ENCODE results near the gene EOLA1. TPM values are rescaled to one million over a fixed set of nuclear protein-coding genes. Genes with fewer than 3 reads are reported as not detected.
A peak's percentile ranks its signal among the peaks of the same experiment; 100 is the strongest.

EOLA1 gene
- total RNA-seq, 4 donors from 2014 or later: 11.9 to 33.6 (median 17.8) TPM

- no peaks in the 10 kb centered on the region for H3K27me3 ChIP-seq
- WGBS: 41% methylated on average over 8 of the region's 10 CpGs
- peak overlapping the region; percentile 64 to 81 (median 70) for H3K4me3 ChIP-seq
- peak overlapping the region; percentile 80 to 91 (median 91) for H3K27ac ChIP-seq (replicated peaks in 1 of 4)
- H3K4me1 ChIP-seq: peaks cover 0 to 26% (median 16%) of the 10 kb centered on the region in 4 donors
- no peak for DNase-seq (ENCODE audit: extremely low spot score)
- H3K36me3 ChIP-seq: peaks cover 8 to 27% (median 19%) of the 10 kb centered on the region in 4 donors
- TF ChIP-seq POLR2AphosphoS5 (IDR thresholded peaks at IDR 0.05) (no peak), CTCF (IDR thresholded peaks at IDR 0.05) (no peak), POLR2A (IDR thresholded peaks at IDR 0.05; ENCODE audit: low read depth) (no peak), EP300 (IDR thresholded peaks at IDR 0.05) (no peak)
- intact Hi-C loops (cut with DNase I): loop anchor here (10.0 kb wide), 1 partner anchor 1590 kb away; the partner anchor contains the start of gene FMR1
- no peaks in the 10 kb centered on the region for H3K9me3 ChIP-seq
Measured at GRCh38 chrX:149504226-149504914, 36.4 kb upstream of the EOLA1 start.

DNA sequence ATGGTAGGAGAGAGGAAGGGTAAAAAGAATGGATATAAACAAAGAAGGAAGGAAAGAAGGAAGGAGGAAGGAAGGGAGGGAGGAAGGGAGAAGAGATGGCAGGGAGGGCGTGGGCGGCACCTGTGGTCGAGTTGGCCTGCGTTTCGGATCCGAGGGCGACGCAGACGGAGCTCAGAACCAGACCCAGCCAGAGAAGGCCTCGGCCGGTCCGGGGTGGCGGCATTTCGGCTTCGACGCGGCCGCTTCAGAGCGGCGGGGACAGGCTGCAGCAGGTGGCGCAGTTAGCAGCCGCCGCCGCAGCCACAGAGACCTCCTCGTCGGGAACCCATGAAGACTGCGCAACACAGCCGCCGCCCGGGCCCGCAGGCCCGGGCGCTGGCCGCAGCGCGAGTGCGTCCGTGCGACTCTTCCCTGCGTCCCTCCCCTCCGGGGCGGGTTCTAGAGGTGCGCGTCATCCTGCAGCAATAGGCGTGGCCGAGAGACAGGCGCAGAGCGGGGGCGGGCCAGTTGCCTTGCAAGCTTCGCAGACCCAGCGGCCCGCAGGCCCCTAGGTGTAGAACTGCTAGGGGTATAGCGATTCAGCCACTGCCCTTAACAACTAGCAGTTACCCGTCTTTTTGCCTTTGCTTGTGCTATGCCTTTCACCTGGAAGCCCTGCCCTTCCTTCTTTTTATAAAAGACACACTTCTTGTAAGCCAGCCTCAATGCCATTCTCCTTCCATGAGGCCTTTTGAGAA lies 35.7 kb upstream of the EOLA1 start, which contains the start of gene IDS:
TSS of gene IDS (minus strand) at position 392 of the 737 bp plus-strand sequence. CDS start at position 223, 169 bp downstream.
- H3K9me3 ChIP-seq: no peaks in the 10 kb centered on the region
- H3K27ac ChIP-seq (replicated peaks in 1 of 4): peak within 1 kb of the TSS; percentile 80 to 91 (median 91)
- peak; percentile 97 for DNase-seq (ENCODE audit: extremely low spot score)
- TF ChIP-seq CTCF (IDR thresholded peaks at IDR 0.05) (no peak), EP300 (IDR thresholded peaks at IDR 0.05) (no peak), POLR2AphosphoS5 (IDR thresholded peaks at IDR 0.05) (peak; percentile 77 to 91), POLR2A (IDR thresholded peaks at IDR 0.05; ENCODE audit: low read depth) (peak; percentile 82)
- intact Hi-C loops (cut with DNase I): loop anchor here (10.0 kb wide), 1 partner anchor 1590 kb away; the partner anchor contains the start of gene FMR1
- H3K36me3 ChIP-seq: peaks cover 7 to 20% (median 13%) of the 10 kb centered on the region in 4 donors
- peaks cover 0 to 26% (median 16%) of the 10 kb centered on the region in 4 donors for H3K4me1 ChIP-seq
- WGBS: 26% methylated on average over 28 of the region's 54 CpGs
- H3K4me3 ChIP-seq: peak within 1 kb of the TSS; percentile 64 to 81 (median 70)
- H3K27me3 ChIP-seq: no peaks in the 10 kb centered on the region

- no peak for DNase-seq (ENCODE audit: extremely low spot score)
- no peaks in the 10 kb centered on the region for H3K9me3 ChIP-seq
- peak overlapping the region; percentile 64 to 81 (median 70) for H3K4me3 ChIP-seq
- peaks cover 1 to 14% (median 8%) of the 10 kb centered on the region in 4 donors for H3K36me3 ChIP-seq
- TF ChIP-seq EP300 (IDR thresholded peaks at IDR 0.05) (no peak), POLR2A (IDR thresholded peaks at IDR 0.05; ENCODE audit: low read depth) (no peak), CTCF (IDR thresholded peaks at IDR 0.05) (no peak), POLR2AphosphoS5 (IDR thresholded peaks at IDR 0.05) (no peak)
- WGBS: 88% methylated on average over 9 of the region's 9 CpGs
- H3K27ac ChIP-seq (replicated peaks in 1 of 4): peak overlapping the region; percentile 80 to 91 (median 91)
- intact Hi-C loops (cut with DNase I): loop anchor here (10.0 kb wide), 1 partner anchor 1591 kb away; the partner anchor contains the start of gene FMR1
- H3K27me3 ChIP-seq: no peaks in the 10 kb centered on the region
- H3K4me1 ChIP-seq: peaks cover 0 to 26% (median 16%) of the 10 kb centered on the region in 4 donors
Measured at GRCh38 chrX:149505671-149506070, 35.1 kb upstream of the EOLA1 start.

GRCh38 chrX:149506349-149506748 lies 34.5 kb upstream of the EOLA1 start:
- Histone ChIP-seq H3K9me3 (no peaks in the 10 kb centered on the region), H3K36me3 (peaks cover 0 to 8% (median 4%) of the 10 kb centered on the region in 4 donors), H3K27me3 (no peaks in the 10 kb centered on the region), H3K4me3 (no peak overlapping the region), H3K4me1 (peaks cover 0 to 26% (median 16%) of the 10 kb centered on the region in 4 donors), H3K27ac (replicated peaks in 1 of 4) (no peak overlapping the region)
- DNase-seq (ENCODE audit: extremely low spot score): no peak
- intact Hi-C loops (cut with DNase I): loop anchor here (10.0 kb wide), 1 partner anchor 1592 kb away; the partner anchor contains the start of gene FMR1
- 84% methylated on average over 2 of the region's 2 CpGs for WGBS
- no peak for TF ChIP-seq EP300 (IDR thresholded peaks at IDR 0.05)
- no peak for TF ChIP-seq CTCF (IDR thresholded peaks at IDR 0.05)
- TF ChIP-seq POLR2A (IDR thresholded peaks at IDR 0.05; ENCODE audit: low read depth): no peak
- no peak for TF ChIP-seq POLR2AphosphoS5 (IDR thresholded peaks at IDR 0.05)
